Endodermal cell (in vitro differentiated cells): ENCODE results near the gene GAREM1. TPM values are rescaled to one million over a fixed set of nuclear protein-coding genes. Genes with fewer than 3 reads are reported as not detected.

Source experiments
- DNase-seq: peaks from one replicate; pipeline ENCODE4 v3.0.0-alpha.2; 2017
- H3K27ac ChIP-seq: 2 replicates; pipeline ENCODE4 v1.5.1; 2013; ENCODE audit warnings: mild to moderate bottlenecking, low read depth, low read length, moderate library complexity
- H3K27me3 ChIP-seq: 2 replicates; pipeline ENCODE4 v1.6.1; 2013; ENCODE audit warnings: mild to moderate bottlenecking, low read length, moderate library complexity; ENCODE audit not compliant: insufficient read depth, control insufficient read depth, poor library complexity, severe bottlenecking
- H3K36me3 ChIP-seq: 2 replicates; pipeline ENCODE4 v1.7.0; 2013; ENCODE audit warnings: mild to moderate bottlenecking, low read length, moderate library complexity; ENCODE audit not compliant: control insufficient read depth, insufficient read depth
- H3K4me1 ChIP-seq: one replicate; pipeline ENCODE4 v1.7.0; 2013; ENCODE audit warnings: low read length; ENCODE audit not compliant: control insufficient read depth, insufficient read depth
- H3K4me3 ChIP-seq: 2 replicates; pipeline ENCODE4 v1.5.1; 2013; ENCODE audit warnings: mild to moderate bottlenecking, low read length, moderate library complexity
- H3K9ac ChIP-seq: 2 replicates; pipeline ENCODE4 v1.6.1; 2013; ENCODE audit warnings: mild to moderate bottlenecking, low read length, moderate library complexity; ENCODE audit not compliant: poor library complexity, severe bottlenecking; ENCODE audit errors: extremely low read depth
- H3K9me3 ChIP-seq: 2 replicates; pipeline ENCODE4 v1.6.1; 2013; ENCODE audit warnings: mild to moderate bottlenecking, low read length, moderate library complexity; ENCODE audit not compliant: control insufficient read depth
- H3K27ac Mint-ChIP-seq: 2 replicates; pipeline ENCODE4 v1.8.0; 2020; ENCODE audit warnings: mixed read lengths
- H3K27me3 Mint-ChIP-seq: 2 replicates; pipeline ENCODE4 v1.8.0; 2021; ENCODE audit warnings: mild to moderate bottlenecking, mixed read lengths; ENCODE audit not compliant: insufficient read depth
- H3K36me3 Mint-ChIP-seq: 2 replicates; pipeline ENCODE4 v1.8.0; 2020; ENCODE audit warnings: low read depth, mixed read lengths
- H3K4me1 Mint-ChIP-seq: 2 replicates; pipeline ENCODE4 v1.8.0; 2020; ENCODE audit warnings: mixed read lengths
- H3K4me3 Mint-ChIP-seq: 2 replicates; pipeline ENCODE4 v1.8.0; 2020; ENCODE audit warnings: mild to moderate bottlenecking, moderate library complexity, mixed read lengths
- H3K9me3 Mint-ChIP-seq: 2 replicates; pipeline ENCODE4 v1.8.0; 2020; ENCODE audit warnings: mild to moderate bottlenecking, mixed read lengths
- CTCF ChIP-seq: fragments of 200-600 bp; sonication (generic); conservative IDR thresholded peaks from 2 replicates; pipeline ENCODE4 v1.5.0; 2021; ENCODE audit warnings: antibody characterized with exemption, mild to moderate bottlenecking
- WGBS, 2 experiments: methylation state at CpG; one replicate each; pipeline versions ENCODE4 v1.1.5 to v1.1.7; 2013; ENCODE audit warnings: missing lambda C conversion rate in 2 of 2, mixed read lengths in 1 of 2; ENCODE audit not compliant: insufficient coverage in 1 of 2, insufficient read length in 1 of 2; 5-methylcytosine and 5-hydroxymethylcytosine counted together
- total RNA-seq, 2 donors: library from RNA; stranded (reverse); fragmentation: NEBNext Ultra II Directional in 1 of 2; extraction: Animal tissue kit (Norgen Biotek cat#: 25700) in 1 of 2; gene quantifications; 2 replicates in 1 of 2; 3 replicates in 1 of 2; pipeline ENCODE4 v1.2.1, GENCODE V29; 2021

GAREM1 gene
- total RNA-seq, 2 donors from 2014 or later, result 9.2 to 9.4 TPM

- Histone ChIP-seq H3K27ac (no peak overlapping the region), H3K4me3 (no peak overlapping the region), H3K36me3 (no peaks in the 10 kb centered on the region), H3K9ac (no peak overlapping the region), H3K4me1 (no peaks in the 10 kb centered on the region), H3K9me3 (no peaks in the 10 kb centered on the region), H3K27me3 (no peaks in the 10 kb centered on the region)
- no peaks in the 10 kb centered on the region for H3K27me3 Mint-ChIP-seq
- no peak for TF ChIP-seq CTCF
- no peaks in the 10 kb centered on the region for H3K36me3 Mint-ChIP-seq
- no peaks in the 10 kb centered on the region for H3K9me3 Mint-ChIP-seq
- H3K4me1 Mint-ChIP-seq, result no peaks in the 10 kb centered on the region
- WGBS, 2 experiments, result 87 to 94% methylated on average over 3 of the region's 3 CpGs
- no peak for DNase-seq
- H3K27ac Mint-ChIP-seq, result no peak overlapping the region
- no peak overlapping the region for H3K4me3 Mint-ChIP-seq
Measured at GRCh38 chr18:32219431-32220018, 251.2 kb downstream of the GAREM1 start.

- H3K4me1 Mint-ChIP-seq, result no peaks in the 10 kb centered on the region
- H3K4me1 ChIP-seq, result no peaks in the 10 kb centered on the region
- WGBS, 2 experiments, result 100% methylated on average over 2 of the region's 2 CpGs; no CpG with 5 or more reads in 1 of the 2 experiments
- H3K4me3 Mint-ChIP-seq, result no peak overlapping the region
- H3K9me3 ChIP-seq, result no peaks in the 10 kb centered on the region
- H3K9ac ChIP-seq, result no peak overlapping the region
- TF ChIP-seq CTCF, result no peak
- no peaks in the 10 kb centered on the region for H3K36me3 ChIP-seq
- no peak overlapping the region for H3K27ac ChIP-seq
- H3K9me3 Mint-ChIP-seq, result no peaks in the 10 kb centered on the region
- no peak overlapping the region for H3K27ac Mint-ChIP-seq
- DNase-seq, result no peak
- H3K36me3 Mint-ChIP-seq, result no peaks in the 10 kb centered on the region
- no peaks in the 10 kb centered on the region for H3K27me3 ChIP-seq
- no peak overlapping the region for H3K4me3 ChIP-seq
- no peaks in the 10 kb centered on the region for H3K27me3 Mint-ChIP-seq
Measured at GRCh38 chr18:32216390-32216789, 254.3 kb downstream of the GAREM1 start.

- no peaks in the 10 kb centered on the region for H3K9me3 ChIP-seq
- no peaks in the 10 kb centered on the region for H3K27me3 Mint-ChIP-seq
- H3K4me1 Mint-ChIP-seq, result no peaks in the 10 kb centered on the region
- H3K27ac Mint-ChIP-seq, result no peak overlapping the region
- H3K9me3 Mint-ChIP-seq, result no peaks in the 10 kb centered on the region
- H3K36me3 ChIP-seq, result no peaks in the 10 kb centered on the region
- no peak overlapping the region for H3K4me3 Mint-ChIP-seq
- WGBS, 2 experiments, result 80 to 91% methylated on average over 2 of the region's 2 CpGs
- no peak overlapping the region for H3K27ac ChIP-seq
- TF ChIP-seq CTCF, result no peak
- no peak for DNase-seq
- no peak overlapping the region for H3K9ac ChIP-seq
- H3K4me1 ChIP-seq, result no peaks in the 10 kb centered on the region
- H3K4me3 ChIP-seq, result no peak overlapping the region
- no peaks in the 10 kb centered on the region for H3K36me3 Mint-ChIP-seq
- no peaks in the 10 kb centered on the region for H3K27me3 ChIP-seq
Measured at GRCh38 chr18:32213693-32214092, 257.0 kb downstream of the GAREM1 start.
